Stimulated activated naive B cell treated with anti-CD40 and anti-IgM and Interleukin-4, amounts not matched to agents 10 μg/mL and 1 μg/mL and 100 μg/mL, for 72 hours (primary cell): ENCODE data around the gene VPREB3.

Experiments used
- ATAC-seq, 2 donors: fragments of 150-1000 bp; cut with Tn5 transposase; replicated peaks; 2 replicates each; pipeline ENCODE4 v1.10.0; 2021; ENCODE audit warnings: moderate library complexity in 1 of 2
- DNase-seq: peaks from one replicate; pipeline ENCODE4 v3.0.0; 2021
- H3K27ac Mint-ChIP-seq: one replicate; pipeline ENCODE4 v1.8.0; 2022; ENCODE audit warnings: mild to moderate bottlenecking, mixed read lengths
- H3K27me3 Mint-ChIP-seq, 2 donors: one replicate each; pipeline ENCODE4 v1.8.0; 2022; ENCODE audit warnings: mixed read lengths in 2 of 2
- H3K36me3 Mint-ChIP-seq, 2 donors: one replicate each; pipeline ENCODE4 v1.8.0; 2022; ENCODE audit warnings: mixed read lengths in 2 of 2, mild to moderate bottlenecking in 1 of 2
- H3K4me1 Mint-ChIP-seq, 2 donors: one replicate each; pipeline ENCODE4 v1.8.0; 2022; ENCODE audit warnings: mixed read lengths in 2 of 2, mild to moderate bottlenecking in 1 of 2
- H3K4me3 Mint-ChIP-seq, 2 donors: one replicate each; pipeline ENCODE4 v1.8.0; 2022; ENCODE audit warnings: mild to moderate bottlenecking in 2 of 2, mixed read lengths in 2 of 2, moderate library complexity in 1 of 2
- H3K9me3 Mint-ChIP-seq, 2 donors: one replicate each; pipeline ENCODE4 v1.8.0; 2022; ENCODE audit warnings: mixed read lengths in 2 of 2, mild to moderate bottlenecking in 1 of 2

VPREB3 gene, protein sequence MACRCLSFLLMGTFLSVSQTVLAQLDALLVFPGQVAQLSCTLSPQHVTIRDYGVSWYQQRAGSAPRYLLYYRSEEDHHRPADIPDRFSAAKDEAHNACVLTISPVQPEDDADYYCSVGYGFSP

DNA sequence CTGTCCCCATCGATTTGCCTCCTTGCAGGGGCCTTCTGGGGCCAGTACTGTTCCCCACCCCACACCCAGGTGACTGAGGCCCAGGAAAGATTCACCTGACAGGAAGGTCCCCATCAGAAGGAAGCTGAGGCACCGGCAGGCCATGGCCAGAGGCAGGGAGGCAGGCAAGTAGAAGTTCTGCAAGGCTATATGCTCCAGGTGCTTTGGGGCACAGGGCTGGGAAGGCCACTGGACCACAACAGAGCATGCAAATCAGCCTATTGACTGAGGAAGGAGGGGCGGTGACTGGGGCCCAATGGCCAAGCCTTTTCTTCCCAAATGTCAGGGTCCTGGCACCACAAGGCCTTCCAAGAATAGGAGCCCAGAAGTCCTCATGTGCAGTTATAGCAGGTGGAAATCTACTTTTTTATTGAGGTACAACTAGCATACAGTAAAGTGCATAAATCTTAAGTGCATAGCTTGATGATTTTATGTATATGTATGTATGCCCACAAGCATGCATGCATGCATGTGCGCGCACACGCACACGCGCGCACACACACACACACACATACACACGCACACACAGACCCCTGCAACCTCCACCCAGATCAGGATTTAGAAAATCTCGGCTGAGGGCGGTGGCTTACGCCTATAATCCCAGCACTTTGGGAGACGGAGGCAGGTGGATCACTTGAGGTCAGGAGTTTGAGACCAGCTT, at the start of gene VPREB3:
TSS of gene VPREB3 (minus strand) at position 206 of the 700 bp plus-strand sequence. CDS start at position 144, 62 bp downstream.
- H3K4me3 Mint-ChIP-seq = peak within 1 kb of the TSS; percentile 69 to 77
- peaks cover 0 to 7% of the 10 kb centered on the region in 2 donors for H3K36me3 Mint-ChIP-seq
- H3K27ac Mint-ChIP-seq = peak within 1 kb of the TSS; percentile 82

GRCh38 chr22:23803001-23803819, 49.0 kb upstream of the VPREB3 start:
- Mint-ChIP-seq H3K4me3 (peak overlapping the region; percentile 39 to 52), H3K27ac (peak overlapping the region; percentile 96), H3K4me1 (peaks cover 57 to 83% of the 10 kb centered on the region in 2 donors), H3K9me3 (no peaks in the 10 kb centered on the region), H3K36me3 (peaks cover 72 to 83% of the 10 kb centered on the region in 2 donors), H3K27me3 (no peaks in the 10 kb centered on the region)
- ATAC-seq (no peak), DNase-seq (no peak)

More for the DNA sequence above, at the start of gene VPREB3:
- H3K9me3 Mint-ChIP-seq = peaks cover 0 to 2% of the 10 kb centered on the region in 2 donors
- DNase-seq = no peak
- no peaks in the 10 kb centered on the region for H3K27me3 Mint-ChIP-seq
- H3K4me1 Mint-ChIP-seq = peaks cover 46 to 83% of the 10 kb centered on the region in 2 donors
- no peak for ATAC-seq

DNA sequence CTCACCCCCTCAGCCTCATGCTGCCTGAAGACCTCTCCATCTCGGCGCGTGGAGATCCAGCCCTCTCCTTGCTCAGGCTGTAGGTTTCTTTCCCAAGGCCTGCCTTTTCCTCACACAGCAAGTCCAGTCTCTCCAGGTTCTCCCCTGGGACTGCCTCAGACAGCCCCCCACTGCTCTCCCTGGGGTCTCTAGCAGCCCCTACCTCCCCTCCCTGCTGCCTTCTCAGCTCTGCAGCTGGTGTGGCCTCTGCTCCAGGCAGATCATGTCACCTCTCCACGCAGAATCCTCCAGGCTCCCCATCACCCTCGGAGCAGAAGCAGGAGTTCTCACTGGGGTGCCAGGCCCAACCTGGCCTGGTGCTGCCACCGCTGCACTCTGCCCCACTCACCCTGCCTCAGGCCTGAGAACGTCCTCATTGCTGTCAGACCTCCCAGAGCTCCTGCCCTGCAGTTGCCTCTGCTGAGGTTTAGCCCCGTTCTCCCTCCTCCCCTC, 47.7 kb upstream of the VPREB3 start:
- Mint-ChIP-seq H3K4me1 (peaks cover 55 to 79% of the 10 kb centered on the region in 2 donors), H3K27me3 (no peaks in the 10 kb centered on the region), H3K36me3 (peaks cover 71 to 81% of the 10 kb centered on the region in 2 donors), H3K27ac (peak overlapping the region; percentile 96), H3K9me3 (no peaks in the 10 kb centered on the region), H3K4me3 (peak overlapping the region; percentile 34 to 44)
- ATAC-seq (no peak), DNase-seq (no peak)

DNA sequence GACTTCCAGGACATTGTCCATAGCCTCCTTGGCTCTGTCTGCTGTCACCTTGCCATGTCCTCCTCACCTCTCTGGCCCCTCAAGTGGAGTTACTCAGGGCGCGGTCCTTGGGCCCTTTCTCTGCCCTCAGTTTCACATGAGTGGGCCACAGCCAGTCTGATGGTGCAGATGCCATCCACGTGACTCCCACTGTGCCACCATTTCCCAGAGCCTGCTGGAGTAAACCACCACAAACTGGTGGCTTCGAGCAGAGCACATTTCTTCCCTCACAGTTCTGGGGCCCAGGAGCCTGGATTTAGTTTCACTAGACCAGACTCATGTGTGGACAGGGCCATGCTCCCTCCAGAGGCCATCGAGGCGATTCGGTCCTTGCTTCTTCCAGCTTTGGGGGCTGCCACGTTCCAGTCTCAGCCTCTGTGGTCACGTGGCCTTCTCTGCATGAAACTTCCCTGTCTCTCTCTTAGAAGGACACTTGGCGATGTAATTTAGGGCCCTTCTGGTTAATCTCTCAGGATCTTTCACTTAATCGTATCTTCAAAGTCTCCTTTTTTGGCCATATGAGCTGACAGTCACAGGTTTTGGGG, 47.1 kb upstream of the VPREB3 start:
- Mint-ChIP-seq H3K9me3 (no peaks in the 10 kb centered on the region), H3K27ac (peak overlapping the region; percentile 96), H3K36me3 (peaks cover 72 to 83% of the 10 kb centered on the region in 2 donors), H3K4me3 (peak overlapping the region; percentile 23 to 34), H3K4me1 (peaks cover 56 to 75% of the 10 kb centered on the region in 2 donors), H3K27me3 (no peaks in the 10 kb centered on the region)
- ATAC-seq = peak; percentile 19 to 21
- DNase-seq = no peak

DNA sequence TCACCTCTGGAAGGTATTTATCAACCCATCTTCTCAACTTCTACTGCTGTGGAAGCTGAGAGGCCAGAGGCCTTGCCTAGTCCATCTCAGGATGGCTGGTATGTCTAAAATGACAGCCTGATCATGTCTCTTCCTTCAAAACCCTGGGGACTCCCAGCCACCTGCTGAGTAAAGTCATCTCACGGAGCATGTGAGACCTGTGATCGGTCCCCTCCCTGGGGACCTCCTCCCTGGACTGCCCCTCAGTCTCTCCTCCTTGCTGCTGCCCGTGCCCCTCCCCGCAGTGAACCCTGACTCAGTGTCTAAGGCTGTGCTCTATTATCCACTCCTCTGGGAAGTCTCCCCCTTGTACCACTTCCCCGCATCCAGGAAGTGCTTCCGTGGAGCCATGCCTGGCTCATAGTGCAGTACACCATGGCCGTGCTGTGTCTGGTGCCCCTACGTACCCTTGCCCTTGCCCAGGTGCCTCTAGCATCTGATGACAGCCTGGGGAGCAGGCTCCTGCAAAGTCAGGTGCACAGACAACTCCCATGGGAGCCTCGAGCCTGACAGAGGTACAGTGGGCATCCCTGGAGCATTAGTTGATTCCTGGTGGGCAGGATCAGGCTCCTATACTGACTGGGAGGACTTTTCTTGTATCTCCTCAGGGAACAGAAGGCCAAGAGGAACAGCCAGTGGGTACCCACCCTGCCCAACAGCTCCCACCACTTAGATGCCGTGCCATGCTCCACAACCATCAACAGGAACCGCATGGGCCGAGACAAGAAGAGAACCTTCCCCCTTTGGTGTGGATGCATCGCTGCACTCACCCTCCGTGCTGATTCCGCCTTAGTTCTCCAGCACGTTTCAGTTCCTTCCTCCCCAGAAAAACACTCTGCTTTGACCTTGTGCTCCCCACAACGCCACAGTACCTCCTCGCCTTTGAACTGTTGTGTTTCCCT, 46.3 kb upstream of the VPREB3 start:
- Mint-ChIP-seq H3K4me1 (peaks cover 52 to 67% of the 10 kb centered on the region in 2 donors), H3K4me3 (peak overlapping the region; percentile 37 to 65), H3K27ac (peak overlapping the region; percentile 96), H3K36me3 (peaks cover 68 to 80% of the 10 kb centered on the region in 2 donors), H3K9me3 (no peaks in the 10 kb centered on the region), H3K27me3 (no peaks in the 10 kb centered on the region)
- DNase-seq (peak; percentile 86), ATAC-seq (peak; percentile 83 to 85)

GRCh38 chr22:23796461-23796860, 42.2 kb upstream of the VPREB3 start:
- Mint-ChIP-seq H3K4me1 (peaks cover 36 to 48% of the 10 kb centered on the region in 2 donors), H3K27me3 (no peaks in the 10 kb centered on the region), H3K9me3 (no peaks in the 10 kb centered on the region), H3K36me3 (peaks cover 47 to 66% of the 10 kb centered on the region in 2 donors), H3K4me3 (no peak overlapping the region), H3K27ac (peak overlapping the region; percentile 67)
- DNase-seq = no peak
- ATAC-seq = no peak

GRCh38 chr22:23793326-23793725, 39.1 kb upstream of the VPREB3 start:
- no peak for DNase-seq
- peak overlapping the region; percentile 63 for H3K27ac Mint-ChIP-seq

DNA sequence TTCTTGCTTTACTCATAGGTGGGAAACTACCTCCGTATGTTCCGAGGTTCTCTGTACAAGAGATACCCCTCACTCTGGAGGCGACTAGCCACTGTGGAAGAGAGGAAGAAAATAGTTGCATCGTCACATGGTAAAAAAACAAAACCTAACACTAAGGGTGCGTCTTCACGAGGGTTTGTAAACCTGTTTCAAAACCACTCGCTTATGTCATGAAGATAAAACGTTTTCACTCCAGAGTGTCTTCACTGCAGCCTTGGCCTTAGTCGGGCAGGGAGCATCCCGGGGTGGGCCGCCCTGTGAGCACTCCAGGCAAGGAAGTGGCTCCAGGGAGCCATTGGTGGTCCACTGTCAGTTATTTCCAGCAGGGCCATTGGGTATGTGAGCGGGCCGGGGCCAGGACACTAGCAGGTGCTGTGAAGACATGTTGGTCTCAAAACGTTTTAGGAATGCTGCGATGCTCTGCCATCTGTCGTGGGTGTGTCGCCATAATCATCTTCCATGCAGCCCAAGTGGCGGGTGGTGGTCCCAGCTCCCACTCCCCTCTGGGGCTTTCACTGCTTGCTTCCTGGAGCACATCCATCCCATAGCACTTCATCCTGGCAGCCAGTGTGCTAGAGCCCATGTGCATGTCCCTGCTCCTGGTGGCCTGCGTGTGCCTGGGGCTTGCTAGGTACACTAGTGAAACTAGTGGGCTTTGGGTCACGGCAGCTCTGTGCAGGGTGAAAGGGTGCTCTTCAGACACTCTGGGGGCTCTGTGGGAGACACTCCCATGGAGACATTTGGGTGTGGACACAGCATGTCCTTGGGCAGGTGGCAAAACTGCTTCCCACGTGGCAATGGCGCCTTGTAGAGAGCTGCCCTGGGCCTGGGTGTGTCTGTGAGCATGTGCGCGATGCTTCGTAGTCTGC, 37.8 kb upstream of the VPREB3 start:
- H3K27ac Mint-ChIP-seq = no peak overlapping the region
- no peaks in the 10 kb centered on the region for H3K9me3 Mint-ChIP-seq
- no peaks in the 10 kb centered on the region for H3K27me3 Mint-ChIP-seq
- peaks cover 28 to 46% of the 10 kb centered on the region in 2 donors for H3K36me3 Mint-ChIP-seq
- ATAC-seq = no peak
- DNase-seq = no peak
- no peak overlapping the region for H3K4me3 Mint-ChIP-seq
- peaks cover 24 to 36% of the 10 kb centered on the region in 2 donors for H3K4me1 Mint-ChIP-seq

More at GRCh38 chr22:23793326-23793725, 39.1 kb upstream of the VPREB3 start:
- Mint-ChIP-seq H3K4me1 (peaks cover 24 to 31% of the 10 kb centered on the region in 2 donors), H3K4me3 (no peak overlapping the region), H3K9me3 (no peaks in the 10 kb centered on the region), H3K27me3 (no peaks in the 10 kb centered on the region), H3K36me3 (peaks cover 32 to 53% of the 10 kb centered on the region in 2 donors)
- no peak for ATAC-seq

GRCh38 chr22:23790819-23791737, 36.9 kb upstream of the VPREB3 start:
- Mint-ChIP-seq H3K27me3 (no peaks in the 10 kb centered on the region), H3K4me3 (no peak overlapping the region), H3K36me3 (peaks cover 21 to 38% of the 10 kb centered on the region in 2 donors), H3K9me3 (no peaks in the 10 kb centered on the region), H3K4me1 (peaks cover 20 to 44% of the 10 kb centered on the region in 2 donors), H3K27ac (no peak overlapping the region)
- DNase-seq = no peak
- no peak for ATAC-seq

DNA sequence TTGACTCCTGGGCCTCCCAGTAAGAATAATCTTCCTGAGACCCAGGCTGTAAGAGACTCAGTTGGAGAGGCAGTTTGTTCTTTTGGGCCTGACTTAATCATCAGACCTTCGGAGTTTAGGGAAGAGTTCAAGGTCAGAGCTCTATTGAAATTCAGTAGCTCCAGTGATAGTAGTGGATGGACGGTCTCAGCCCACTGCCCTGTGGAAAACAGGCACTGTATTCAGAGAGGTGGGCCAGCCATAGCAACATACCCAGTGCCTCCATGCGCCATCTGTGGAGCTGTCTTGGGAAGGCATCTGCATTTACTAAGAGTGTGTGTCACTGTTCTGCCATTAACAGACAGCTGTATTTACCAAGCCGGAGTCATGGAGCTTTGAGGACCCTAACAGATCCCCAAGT, 35.4 kb upstream of the VPREB3 start:
- Mint-ChIP-seq H3K9me3 (no peaks in the 10 kb centered on the region), H3K4me3 (no peak overlapping the region), H3K27ac (peak overlapping the region; percentile 42), H3K4me1 (peaks cover 20 to 46% of the 10 kb centered on the region in 2 donors), H3K36me3 (peaks cover 19 to 30% of the 10 kb centered on the region in 2 donors), H3K27me3 (no peaks in the 10 kb centered on the region)
- ATAC-seq (no peak), DNase-seq (no peak)

DNA sequence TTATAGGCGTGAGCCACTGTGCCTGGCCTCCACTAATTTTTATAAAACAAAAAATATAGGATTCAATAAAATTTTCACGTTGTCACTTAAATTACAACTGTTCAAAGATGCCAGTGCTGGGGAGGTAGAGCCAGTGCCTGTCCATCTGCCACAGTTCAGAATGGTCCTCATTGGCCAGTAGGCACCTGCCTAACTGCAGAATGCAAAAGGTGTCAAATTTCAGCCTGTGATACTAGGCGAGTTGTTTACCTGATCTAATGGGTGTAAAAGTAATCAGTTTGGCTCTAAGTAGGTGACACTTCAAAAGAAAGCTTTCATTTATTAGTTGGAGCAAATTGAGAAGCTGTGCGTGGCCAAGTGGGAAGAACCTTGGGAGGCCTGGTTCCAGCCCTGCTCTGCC, 34.9 kb upstream of the VPREB3 start:
- Mint-ChIP-seq H3K4me3 (no peak overlapping the region), H3K36me3 (peaks cover 19 to 26% of the 10 kb centered on the region in 2 donors), H3K9me3 (no peaks in the 10 kb centered on the region), H3K27ac (peak overlapping the region; percentile 67), H3K4me1 (peaks cover 23 to 51% of the 10 kb centered on the region in 2 donors), H3K27me3 (no peaks in the 10 kb centered on the region)
- DNase-seq (no peak), ATAC-seq (no peak)
